ENCODE data around the gene ZNF501. TPM values are rescaled to one million over a fixed set of nuclear protein-coding genes. Genes with fewer than 3 reads are reported as not detected.

The ZNF501 gene
- total RNA-seq, 1 donor from 2014 or later, result 4.8 TPM

DNA sequence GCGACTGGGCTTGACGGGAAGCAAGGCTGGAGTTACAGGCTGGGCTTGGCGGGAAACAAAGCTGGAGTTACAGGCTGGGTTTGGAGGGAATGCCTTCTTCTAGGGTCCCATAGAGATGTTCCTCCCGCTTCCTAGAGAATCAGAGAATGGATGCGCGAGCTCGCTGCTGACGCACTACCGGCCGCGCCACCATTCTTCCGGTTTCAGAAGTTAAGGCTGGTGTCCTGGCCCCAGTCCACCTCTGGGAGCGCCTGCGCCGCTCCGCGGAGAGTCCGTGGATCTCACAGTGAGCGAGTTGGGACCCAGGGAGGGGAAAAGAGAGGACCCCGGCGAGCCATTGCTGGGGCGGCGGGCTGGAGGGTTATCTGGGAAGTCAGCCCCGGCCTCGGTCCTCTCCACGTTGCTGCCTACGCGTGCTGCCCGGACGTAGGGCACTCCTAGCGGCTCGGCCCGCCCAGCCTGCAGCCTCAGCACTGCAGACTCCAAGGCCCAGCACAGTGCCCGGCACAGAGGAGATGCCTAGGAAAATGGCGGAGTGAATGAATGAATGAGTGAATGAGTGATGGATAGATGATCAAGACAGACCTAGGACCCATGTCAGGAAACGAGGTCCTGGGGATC, 16.9 kb upstream of the ZNF501 start, which contains the start of gene ZNF502:
Gene ZNF502 (plus strand): TSS at position 206 of the 621 bp plus-strand sequence. CDS start 7,602 bp downstream, outside the sequence.
- H3K4me3 Mint-ChIP-seq, result no peak within 1 kb of the TSS
- peaks cover 2% of the 10 kb centered on the region for H3K27me3 Mint-ChIP-seq (ENCODE audit: low read depth)
- H3K9me3 Mint-ChIP-seq, result peaks cover 51% of the 10 kb centered on the region
- TF ChIP-seq, protein P1, sequence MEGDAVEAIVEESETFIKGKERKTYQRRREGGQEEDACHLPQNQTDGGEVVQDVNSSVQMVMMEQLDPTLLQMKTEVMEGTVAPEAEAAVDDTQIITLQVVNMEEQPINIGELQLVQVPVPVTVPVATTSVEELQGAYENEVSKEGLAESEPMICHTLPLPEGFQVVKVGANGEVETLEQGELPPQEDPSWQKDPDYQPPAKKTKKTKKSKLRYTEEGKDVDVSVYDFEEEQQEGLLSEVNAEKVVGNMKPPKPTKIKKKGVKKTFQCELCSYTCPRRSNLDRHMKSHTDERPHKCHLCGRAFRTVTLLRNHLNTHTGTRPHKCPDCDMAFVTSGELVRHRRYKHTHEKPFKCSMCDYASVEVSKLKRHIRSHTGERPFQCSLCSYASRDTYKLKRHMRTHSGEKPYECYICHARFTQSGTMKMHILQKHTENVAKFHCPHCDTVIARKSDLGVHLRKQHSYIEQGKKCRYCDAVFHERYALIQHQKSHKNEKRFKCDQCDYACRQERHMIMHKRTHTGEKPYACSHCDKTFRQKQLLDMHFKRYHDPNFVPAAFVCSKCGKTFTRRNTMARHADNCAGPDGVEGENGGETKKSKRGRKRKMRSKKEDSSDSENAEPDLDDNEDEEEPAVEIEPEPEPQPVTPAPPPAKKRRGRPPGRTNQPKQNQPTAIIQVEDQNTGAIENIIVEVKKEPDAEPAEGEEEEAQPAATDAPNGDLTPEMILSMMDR (IDR thresholded peaks at IDR 0.05; ENCODE audit: unreplicated experiment), result no peak
- DNase-seq (ENCODE audit: low spot score in 2 of 2, unreplicated experiment in 2 of 2), result no peak
- no peaks in the 10 kb centered on the region for H3K4me1 Mint-ChIP-seq
- no peaks in the 10 kb centered on the region for H3K36me3 Mint-ChIP-seq
- H3K27ac Mint-ChIP-seq, result no peak within 1 kb of the TSS

DNA sequence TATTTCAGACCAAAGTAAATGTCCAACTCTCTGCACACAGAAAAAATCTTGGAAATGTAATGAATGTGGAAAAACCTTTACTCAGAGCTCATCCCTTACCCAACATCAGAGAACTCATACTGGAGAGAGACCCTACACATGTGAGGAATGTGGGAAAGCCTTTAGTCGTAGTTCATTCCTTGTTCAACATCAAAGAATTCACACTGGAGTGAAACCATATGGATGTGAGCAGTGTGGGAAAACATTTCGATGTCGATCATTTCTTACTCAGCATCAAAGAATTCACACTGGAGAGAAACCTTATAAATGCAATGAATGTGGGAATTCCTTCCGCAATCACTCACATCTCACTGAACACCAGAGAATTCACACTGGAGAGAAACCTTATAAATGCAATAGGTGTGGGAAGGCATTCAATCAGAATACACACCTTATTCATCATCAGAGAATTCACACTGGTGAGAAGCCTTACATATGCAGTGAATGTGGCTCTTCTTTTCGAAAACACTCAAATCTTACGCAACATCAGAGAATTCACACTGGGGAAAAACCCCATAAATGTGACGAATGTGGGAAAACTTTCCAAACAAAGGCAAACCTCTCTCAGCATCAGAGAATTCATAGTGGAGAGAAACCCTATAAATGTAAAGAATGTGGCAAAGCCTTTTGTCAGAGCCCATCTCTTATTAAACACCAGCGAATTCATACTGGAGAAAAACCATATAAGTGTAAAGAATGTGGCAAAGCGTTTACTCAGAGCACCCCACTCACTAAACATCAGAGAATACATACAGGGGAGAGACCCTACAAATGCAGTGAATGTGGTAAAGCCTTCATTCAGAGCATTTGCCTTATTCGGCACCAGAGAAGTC, 8.0 kb upstream of the ZNF501 start:
- no peak overlapping the region for H3K4me3 Mint-ChIP-seq
- TF ChIP-seq, protein P1 (IDR thresholded peaks at IDR 0.05; ENCODE audit: unreplicated experiment), result no peak
- DNase-seq (ENCODE audit: low spot score in 2 of 2, unreplicated experiment in 2 of 2), result no peak
- peaks cover 73% of the 10 kb centered on the region for H3K9me3 Mint-ChIP-seq
- no peak overlapping the region for H3K27ac Mint-ChIP-seq
- H3K4me1 Mint-ChIP-seq, result no peaks in the 10 kb centered on the region
- H3K27me3 Mint-ChIP-seq (ENCODE audit: low read depth), result no peaks in the 10 kb centered on the region
- H3K36me3 Mint-ChIP-seq, result peaks cover 5% of the 10 kb centered on the region

DNA sequence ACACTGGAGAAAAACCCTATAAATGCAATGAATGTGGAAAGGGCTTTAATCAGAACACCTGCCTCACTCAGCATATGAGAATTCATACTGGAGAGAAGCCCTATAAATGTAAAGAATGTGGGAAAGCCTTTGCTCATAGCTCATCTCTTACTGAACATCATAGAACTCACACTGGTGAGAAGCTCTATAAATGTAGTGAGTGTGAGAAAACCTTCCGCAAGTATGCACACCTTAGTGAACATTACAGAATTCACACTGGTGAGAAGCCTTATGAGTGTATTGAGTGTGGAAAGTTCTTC, 7.4 kb upstream of the ZNF501 start:
- Mint-ChIP-seq H3K27me3 (ENCODE audit: low read depth) (no peaks in the 10 kb centered on the region), H3K4me1 (no peaks in the 10 kb centered on the region), H3K9me3 (peaks cover 69% of the 10 kb centered on the region), H3K27ac (no peak overlapping the region), H3K36me3 (peaks cover 5% of the 10 kb centered on the region), H3K4me3 (no peak overlapping the region)
- TF ChIP-seq, protein P1 (IDR thresholded peaks at IDR 0.05; ENCODE audit: unreplicated experiment), result no peak
- DNase-seq (ENCODE audit: low spot score in 2 of 2, unreplicated experiment in 2 of 2), result no peak

DNA sequence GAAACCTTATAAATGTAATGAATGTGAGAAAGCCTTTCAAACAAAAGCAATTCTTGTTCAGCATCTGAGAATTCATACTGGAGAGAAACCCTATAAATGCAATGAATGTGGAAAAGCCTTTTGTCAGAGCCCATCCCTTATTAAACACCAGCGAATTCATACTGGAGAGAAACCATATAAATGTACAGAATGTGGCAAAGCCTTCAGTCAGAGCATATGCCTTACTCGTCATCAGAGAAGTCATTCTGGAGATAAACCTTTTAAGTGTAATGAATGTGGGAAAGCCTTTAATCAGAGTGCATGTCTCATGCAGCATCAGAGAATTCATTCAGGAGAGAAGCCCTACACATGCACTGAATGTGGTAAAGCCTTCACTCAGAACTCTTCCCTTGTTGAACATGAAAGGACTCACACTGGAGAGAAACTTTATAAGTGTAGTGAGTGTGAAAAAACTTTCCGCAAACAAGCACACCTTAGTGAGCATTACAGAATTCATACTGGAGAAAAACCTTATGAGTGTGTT, 5.3 kb downstream of the ZNF501 start:
- H3K9me3 Mint-ChIP-seq, result peaks cover 82% of the 10 kb centered on the region

DNA sequence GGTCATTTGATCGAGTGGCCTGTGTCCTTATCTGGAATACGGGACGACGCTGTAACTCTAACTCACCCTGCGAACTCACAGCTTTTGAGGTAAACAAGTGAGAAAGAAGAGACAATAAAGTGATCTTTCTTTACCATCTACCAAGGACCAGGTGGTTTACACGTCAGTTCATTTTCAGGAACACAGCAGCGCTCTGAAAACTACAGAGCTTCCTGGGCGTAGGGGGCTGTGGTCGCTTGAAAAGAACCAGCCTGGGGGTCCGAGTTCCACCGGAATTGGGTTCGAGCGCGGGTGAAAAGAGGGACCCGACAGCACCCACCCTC, 31.6 kb downstream of the ZNF501 start:
- Mint-ChIP-seq H3K4me1 (peaks cover 13% of the 10 kb centered on the region), H3K27ac (peak overlapping the region; percentile 50), H3K9me3 (peaks cover 30% of the 10 kb centered on the region), H3K36me3 (peaks cover 47% of the 10 kb centered on the region), H3K27me3 (ENCODE audit: low read depth) (no peaks in the 10 kb centered on the region), H3K4me3 (peak overlapping the region; percentile 82)
- TF ChIP-seq, protein P1 (IDR thresholded peaks at IDR 0.05; ENCODE audit: unreplicated experiment), result no peak
- DNase-seq (ENCODE audit: low spot score in 2 of 2, unreplicated experiment in 2 of 2), result no peak

More for the DNA sequence above, 5.3 kb downstream of the ZNF501 start:
- no peak overlapping the region for H3K4me3 Mint-ChIP-seq
- H3K4me1 Mint-ChIP-seq, result no peaks in the 10 kb centered on the region
- peaks cover 66% of the 10 kb centered on the region for H3K36me3 Mint-ChIP-seq
- no peak for DNase-seq (ENCODE audit: low spot score in 2 of 2, unreplicated experiment in 2 of 2)
- no peak overlapping the region for H3K27ac Mint-ChIP-seq
- TF ChIP-seq, protein P1 (IDR thresholded peaks at IDR 0.05; ENCODE audit: unreplicated experiment), result no peak
- H3K27me3 Mint-ChIP-seq (ENCODE audit: low read depth), result no peaks in the 10 kb centered on the region
